ENCODE measurements around the gene ANKRD60. TPM values are rescaled to one million over a fixed set of nuclear protein-coding genes. Genes with fewer than 3 reads are reported as not detected.

The ANKRD60 gene
- total RNA-seq, 4 donors from 2014 or later = not detected

GRCh38 chr20:58224097-58224496 is 4.4 kb downstream of the ANKRD60 start:
- no peak for DNase-seq (ENCODE audit: low spot score)
- TF ChIP-seq CTCF (IDR thresholded peaks at IDR 0.05) = no peak
- no peak for ATAC-seq (ENCODE audit: low FRiP score)

- DNase-seq (ENCODE audit: low spot score) = no peak
- TF ChIP-seq CTCF (IDR thresholded peaks at IDR 0.05) = no peak
- no peak for ATAC-seq (ENCODE audit: low FRiP score)
Observed at GRCh38 chr20:58223358-58223941, 5.0 kb downstream of the ANKRD60 start.

- no peak for DNase-seq (ENCODE audit: low spot score)
- ATAC-seq (ENCODE audit: low FRiP score) = no peak
- no peak for TF ChIP-seq CTCF (IDR thresholded peaks at IDR 0.05)
Observed at GRCh38 chr20:58222446-58222845, 6.0 kb downstream of the ANKRD60 start.

- ATAC-seq (ENCODE audit: low FRiP score) (no peak), DNase-seq (ENCODE audit: low spot score) (no peak)
- no peak for TF ChIP-seq CTCF (IDR thresholded peaks at IDR 0.05)
Observed at GRCh38 chr20:58219342-58219700, 9.1 kb downstream of the ANKRD60 start.

- DNase-seq (ENCODE audit: low spot score) (no peak), ATAC-seq (ENCODE audit: low FRiP score) (no peak)
- no peak for TF ChIP-seq CTCF (IDR thresholded peaks at IDR 0.05)
Observed at GRCh38 chr20:58218665-58219341, 9.7 kb downstream of the ANKRD60 start.

- DNase-seq (ENCODE audit: low spot score) = no peak
- no peak for TF ChIP-seq CTCF (IDR thresholded peaks at IDR 0.05)
- no peak for ATAC-seq (ENCODE audit: low FRiP score)
Observed at GRCh38 chr20:58216334-58216733, 12.1 kb downstream of the ANKRD60 start.

- no peak for DNase-seq (ENCODE audit: low spot score)
- no peak for ATAC-seq (ENCODE audit: low FRiP score)
- TF ChIP-seq CTCF (IDR thresholded peaks at IDR 0.05) = no peak
Observed at GRCh38 chr20:58215116-58215515, 13.3 kb downstream of the ANKRD60 start.

Measured in omental fat pad (tissue), 4 donors.